Measurements from ENCODE around the gene TNC.

GRCh38 chr9:114985959-114986501 lies 131.9 kb downstream of the TNC start:
- TF ChIP-seq TARDBP (IDR thresholded peaks at IDR 0.05) (no peak), SP1 (IDR thresholded peaks at IDR 0.05) (no peak), SUZ12 (IDR thresholded peaks at IDR 0.05) (no peak), PKNOX1 (IDR thresholded peaks at IDR 0.05) (no peak), BHLHE40 (IDR thresholded peaks at IDR 0.05; ENCODE audit: borderline replicate concordance) (no peak), L3MBTL2 (conservative IDR thresholded peaks at IDR 0.05) (no peak), LEF1 (IDR thresholded peaks at IDR 0.05; ENCODE audit: borderline replicate concordance) (no peak), NFRKB (IDR thresholded peaks at IDR 0.05) (no peak), ELF4 (IDR thresholded peaks at IDR 0.05) (no peak), HDGF (IDR thresholded peaks at IDR 0.05; ENCODE audit: borderline replicate concordance) (no peak), FOXM1 (IDR thresholded peaks at IDR 0.05; ENCODE audit: borderline replicate concordance) (no peak), FOXA1 (IDR thresholded peaks at IDR 0.05) (no peak), ARNT (IDR thresholded peaks at IDR 0.05) (no peak)

Measured in HEK293T (cell line).